ENCODE results near the gene ULK2.

ULK2 gene

DNA sequence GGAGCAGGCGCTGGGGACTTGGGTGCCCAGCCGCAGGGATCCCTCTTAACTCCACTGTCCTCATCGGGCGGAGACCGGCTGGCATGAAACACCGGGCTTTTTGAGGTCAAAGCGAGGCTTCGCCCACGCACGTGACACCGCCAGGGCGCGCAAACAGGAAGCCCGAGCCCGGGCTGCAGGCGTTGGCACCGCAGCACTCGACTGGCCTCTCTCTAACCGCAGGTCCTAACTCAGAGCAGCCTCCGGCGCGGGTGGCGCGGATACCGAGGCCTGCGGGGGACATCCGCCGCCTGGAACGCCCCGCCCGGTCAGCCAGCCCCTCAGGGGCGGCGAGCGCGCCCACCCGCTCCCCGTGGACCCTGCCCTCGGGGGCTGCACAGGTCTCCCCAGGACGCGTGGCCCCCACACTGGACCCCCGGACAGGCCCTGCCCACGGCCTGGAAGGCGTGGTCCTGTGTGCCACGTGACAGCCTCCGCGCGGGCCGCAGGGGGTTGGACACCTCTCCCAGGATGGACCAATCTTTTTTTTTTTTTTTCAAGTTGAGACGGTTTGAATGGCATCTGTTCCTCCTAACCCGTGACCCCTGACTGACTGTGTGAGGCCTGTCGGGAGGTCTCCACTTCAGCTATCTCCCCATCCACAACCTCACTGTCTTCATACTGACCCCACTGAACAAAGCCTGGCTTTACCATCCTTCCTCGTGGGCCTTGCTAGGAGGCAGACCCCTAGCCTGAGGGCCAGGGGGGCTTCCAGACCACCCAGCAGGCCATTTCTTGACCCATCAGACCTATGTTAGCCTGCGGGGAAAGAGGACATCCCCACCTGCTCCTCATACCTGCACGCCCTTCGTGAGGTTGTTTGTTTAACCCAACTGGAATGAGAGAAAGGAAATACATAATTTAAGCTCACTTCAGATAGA lies 143.0 kb downstream of the ULK2 start:
- DNase-seq, result peak; percentile 21 to 25

DNA sequence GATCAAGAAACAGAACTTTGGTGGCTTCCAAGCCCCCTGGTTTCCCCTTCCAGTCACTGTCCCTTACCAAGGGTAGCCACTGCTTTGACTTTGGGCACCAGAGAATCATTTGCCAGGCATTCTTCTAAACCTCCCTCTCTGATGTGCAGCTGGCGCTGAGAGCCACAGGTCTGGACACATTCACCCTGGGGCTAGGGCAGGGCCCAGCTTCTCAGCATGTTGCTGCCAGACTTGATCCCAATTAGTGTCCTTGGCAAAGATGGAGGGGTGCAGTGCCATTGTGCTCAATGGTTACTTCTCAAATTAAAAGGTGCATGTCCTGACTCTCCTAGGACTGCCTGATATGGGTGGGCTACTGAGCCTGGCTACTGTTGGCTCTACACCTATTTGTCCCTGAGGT lies 143.8 kb downstream of the ULK2 start:
- DNase-seq, result no peak
